GM18507 (cell line): Measurements from ENCODE around the gene USP17L10.
"Not testable (repeated sequence)": the region's sequence is repeated elsewhere in the genome, so short reads cannot be mapped to it uniquely, and the experiment has no call there.

Experiments used
- DNase-seq: peaks from one replicate; pipeline ENCODE4 v3.0.0; 2011; ENCODE audit warnings: low read depth; ENCODE audit not compliant: insufficient read length; ENCODE audit errors: extremely low spot score
- FAIRE-seq: peaks from 2 replicates; lab custom pipeline; 2011; peaks lifted over from hg19 to GRCh38; lab: Jason Lieb, UNC

The USP17L10 gene, protein sequence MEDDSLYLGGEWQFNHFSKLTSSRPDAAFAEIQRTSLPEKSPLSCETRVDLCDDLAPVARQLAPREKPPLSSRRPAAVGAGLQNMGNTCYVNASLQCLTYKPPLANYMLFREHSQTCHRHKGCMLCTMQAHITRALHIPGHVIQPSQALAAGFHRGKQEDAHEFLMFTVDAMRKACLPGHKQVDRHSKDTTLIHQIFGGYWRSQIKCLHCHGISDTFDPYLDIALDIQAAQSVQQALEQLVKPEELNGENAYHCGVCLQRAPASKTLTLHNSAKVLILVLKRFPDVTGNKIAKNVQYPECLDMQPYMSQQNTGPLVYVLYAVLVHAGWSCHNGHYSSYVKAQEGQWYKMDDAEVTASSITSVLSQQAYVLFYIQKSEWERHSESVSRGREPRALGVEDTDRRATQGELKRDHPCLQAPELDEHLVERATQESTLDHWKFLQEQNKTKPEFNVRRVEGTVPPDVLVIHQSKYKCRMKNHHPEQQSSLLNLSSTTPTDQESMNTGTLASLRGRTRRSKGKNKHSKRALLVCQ

DNA sequence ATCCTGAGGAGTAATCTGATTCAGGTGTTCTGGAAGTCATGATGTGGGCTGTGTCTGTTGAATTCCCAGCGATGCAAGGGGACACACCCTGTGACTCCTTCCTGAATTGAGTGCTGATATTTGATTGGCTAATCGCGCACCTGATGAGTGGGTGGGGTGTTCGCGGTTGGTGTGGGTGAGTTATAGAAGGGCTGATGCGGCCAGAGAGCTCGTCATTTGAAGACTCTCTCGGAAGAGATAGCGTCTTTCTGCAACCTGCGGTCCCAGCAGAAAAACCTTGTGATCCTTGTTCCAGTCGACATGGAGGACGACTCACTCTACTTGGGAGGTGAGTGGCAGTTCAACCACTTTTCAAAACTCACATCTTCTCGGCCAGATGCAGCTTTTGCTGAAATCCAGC, at the start of gene USP17L10:
USP17L10 (plus strand) TSS at position 301 of the 400 bp plus-strand sequence; CDS start at position 301, 0 bp downstream.
- DNase-seq, FAIRE-seq: not testable (repeated sequence)

DNA sequence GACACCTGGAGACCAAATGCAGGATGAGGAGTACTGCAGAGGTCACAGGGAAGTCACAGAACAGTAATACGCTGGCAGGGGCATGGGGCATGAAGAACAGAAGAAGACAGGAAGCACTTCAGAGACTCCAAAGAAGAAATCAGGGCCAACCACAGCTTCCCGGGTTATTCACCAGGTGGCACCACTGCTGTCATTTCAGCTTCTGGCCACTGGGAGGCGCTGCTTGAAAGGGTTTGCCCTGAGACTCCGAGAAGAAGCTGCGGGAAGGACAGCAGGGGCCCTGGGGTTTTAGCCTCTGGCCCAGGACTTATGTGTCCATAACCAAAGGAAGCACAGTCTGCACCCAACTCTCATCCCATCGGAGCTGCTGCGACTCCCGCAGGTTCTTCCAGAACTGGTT, 44.5 kb upstream of the USP17L10 start:
- not testable (repeated sequence) for DNase-seq, FAIRE-seq

DNA sequence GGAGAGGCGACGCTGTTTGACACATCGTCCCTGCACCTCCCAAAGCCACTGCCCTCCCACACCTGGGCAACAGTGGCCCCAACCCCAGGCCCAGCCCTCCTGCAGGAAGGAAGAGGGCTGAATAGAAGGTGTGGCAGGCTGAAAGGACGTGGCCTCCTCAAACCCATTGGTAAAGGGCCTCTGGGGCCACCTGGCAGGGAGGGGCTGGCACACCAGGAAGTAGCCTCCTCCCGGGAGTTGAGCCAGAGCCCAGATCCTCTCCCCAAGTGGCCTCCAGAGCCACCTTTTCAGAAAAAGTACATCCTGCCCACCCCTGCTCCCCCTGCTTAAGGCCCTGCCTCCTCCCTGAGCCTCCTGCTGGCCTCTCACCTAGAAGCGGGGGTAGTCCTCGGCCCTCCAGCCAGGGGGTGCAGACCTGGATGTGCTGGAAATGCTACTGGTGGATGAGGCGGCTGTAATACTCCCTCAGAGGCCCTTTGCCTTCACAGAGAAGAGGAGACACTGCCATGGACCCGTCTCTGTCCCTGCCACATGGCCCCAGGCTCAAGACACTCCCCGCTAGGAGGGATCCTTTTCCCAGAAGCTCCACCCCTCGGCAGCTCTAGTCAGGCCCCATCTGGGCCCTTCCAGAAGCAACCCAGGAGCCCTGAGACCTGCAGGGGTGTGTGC, 40.5 kb upstream of the USP17L10 start, which contains the start of gene FAM90A26:
FAM90A26 (plus strand) TSS at position 619 of the 669 bp plus-strand sequence. CDS start 2,764 bp downstream, outside the sequence.
- not testable (repeated sequence) for DNase-seq, FAIRE-seq

DNA sequence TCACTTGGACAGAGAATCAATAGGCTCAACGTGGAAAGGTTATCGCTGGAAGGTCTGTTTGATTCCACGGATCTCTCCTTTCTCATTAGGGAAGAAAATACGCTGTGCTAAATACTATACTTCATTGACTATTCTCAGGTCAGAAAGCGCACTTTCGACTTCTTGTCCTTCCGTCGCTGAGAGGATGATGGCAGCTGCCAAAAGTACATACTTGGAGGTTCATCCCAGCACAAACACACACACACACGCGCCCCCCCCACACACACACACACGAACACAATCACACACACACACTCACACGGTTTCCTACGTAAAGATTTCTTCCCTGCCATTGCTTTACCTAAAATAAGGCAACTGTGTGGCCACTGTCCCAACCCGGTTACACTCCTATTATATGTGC, 4.2 kb downstream of the USP17L10 start:
- FAIRE-seq, DNase-seq: not testable (repeated sequence)

DNA sequence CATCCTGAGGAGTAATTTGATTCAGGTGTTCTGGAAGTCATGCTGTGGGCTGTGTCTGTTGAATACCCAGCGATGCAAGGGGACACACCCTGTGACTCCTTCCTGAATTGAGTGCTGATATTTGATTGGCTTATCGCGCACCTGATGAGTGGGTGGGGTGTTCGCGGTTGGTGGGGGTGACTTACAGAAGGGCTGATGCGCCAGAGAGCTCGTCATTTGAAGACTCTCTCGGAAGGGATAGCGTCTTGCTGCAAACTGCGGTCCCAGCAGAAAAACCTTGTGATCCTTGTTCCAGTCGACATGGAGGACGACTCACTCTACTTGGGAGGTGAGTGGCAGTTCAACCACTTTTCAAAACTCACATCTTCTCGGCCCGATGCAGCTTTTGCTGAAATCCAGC, 4.6 kb downstream of the USP17L10 start, which contains the start of gene USP17L11:
USP17L11 (plus strand) TSS at position 301 of the 400 bp plus-strand sequence; CDS start at position 301, 0 bp downstream.
- FAIRE-seq, DNase-seq: not testable (repeated sequence)

DNA sequence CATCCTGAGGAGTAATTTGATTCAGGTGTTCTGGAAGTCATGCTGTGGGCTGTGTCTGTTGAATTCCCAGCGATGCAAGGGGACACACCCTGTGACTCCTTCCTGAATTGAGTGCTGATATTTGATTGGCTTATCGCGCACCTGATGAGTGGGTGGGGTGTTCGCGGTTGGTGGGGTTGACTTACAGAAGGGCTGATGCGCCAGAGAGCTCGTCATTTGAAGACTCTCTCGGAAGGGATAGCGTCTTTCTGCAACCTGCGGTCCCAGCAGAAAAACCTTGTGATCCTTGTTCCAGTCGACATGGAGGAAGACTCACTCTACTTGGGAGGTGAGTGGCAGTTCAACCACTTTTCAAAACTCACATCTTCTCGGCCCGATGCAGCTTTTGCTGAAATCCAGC, 9.4 kb downstream of the USP17L10 start, which contains the start of gene USP17L12:
USP17L12 (plus strand) TSS at position 301 of the 400 bp plus-strand sequence; CDS start at position 301, 0 bp downstream.
- not testable (repeated sequence) for FAIRE-seq, DNase-seq

DNA sequence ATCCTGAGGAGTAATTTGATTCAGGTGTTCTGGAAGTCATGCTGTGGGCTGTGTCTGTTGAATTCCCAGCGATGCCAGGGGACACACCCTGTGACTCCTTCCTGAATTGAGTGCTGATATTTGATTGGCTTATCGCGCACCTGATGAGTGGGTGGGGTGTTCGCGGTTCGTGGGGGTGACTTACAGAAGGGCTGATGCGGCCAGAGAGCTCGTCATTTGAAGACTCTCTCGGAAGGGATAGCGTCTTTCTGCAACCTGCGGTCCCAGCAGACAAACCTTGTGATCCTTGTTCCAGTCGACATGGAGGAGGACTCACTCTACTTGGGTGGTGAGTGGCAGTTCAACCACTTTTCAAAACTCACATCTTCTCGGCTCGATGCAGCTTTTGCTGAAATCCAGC, 14.1 kb downstream of the USP17L10 start, which contains the start of gene USP17L13:
USP17L13 (plus strand) TSS at position 301 of the 400 bp plus-strand sequence; CDS start at position 301, 0 bp downstream.
- not testable (repeated sequence) for FAIRE-seq, DNase-seq

DNA sequence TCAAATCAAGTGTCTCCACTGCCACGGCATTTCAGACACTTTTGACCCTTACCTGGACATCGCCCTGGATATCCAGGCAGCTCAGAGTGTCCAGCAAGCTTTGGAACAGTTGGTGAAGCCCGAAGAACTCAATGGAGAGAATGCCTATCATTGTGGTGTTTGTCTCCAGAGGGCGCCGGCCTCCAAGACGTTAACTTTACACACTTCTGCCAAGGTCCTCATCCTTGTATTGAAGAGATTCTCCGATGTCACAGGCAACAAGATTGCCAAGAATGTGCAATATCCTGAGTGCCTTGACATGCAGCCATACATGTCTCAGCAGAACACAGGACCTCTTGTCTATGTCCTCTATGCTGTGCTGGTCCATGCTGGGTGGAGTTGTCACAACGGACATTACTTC, 19.8 kb downstream of the USP17L10 start:
- FAIRE-seq, DNase-seq: not testable (repeated sequence)

DNA sequence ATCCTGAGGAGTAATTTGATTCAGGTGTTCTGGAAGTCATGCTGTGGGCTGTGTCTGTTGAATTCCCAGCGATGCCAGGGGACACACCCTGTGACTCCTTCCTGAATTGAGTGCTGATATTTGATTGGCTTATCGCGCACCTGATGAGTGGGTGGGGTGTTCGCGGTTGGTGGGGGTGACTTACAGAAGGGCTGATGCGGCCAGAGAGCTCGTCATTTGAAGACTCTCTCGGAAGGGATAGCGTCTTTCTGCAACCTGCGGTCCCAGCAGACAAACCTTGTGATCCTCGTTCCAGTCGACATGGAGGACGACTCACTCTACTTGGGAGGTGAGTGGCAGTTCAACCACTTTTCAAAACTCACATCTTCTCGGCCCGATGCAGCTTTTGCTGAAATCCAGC, 23.6 kb downstream of the USP17L10 start, which contains the start of gene USP17L15:
USP17L15 (plus strand) TSS at position 301 of the 400 bp plus-strand sequence; CDS start at position 301, 0 bp downstream.
- FAIRE-seq = not testable (repeated sequence)

DNA sequence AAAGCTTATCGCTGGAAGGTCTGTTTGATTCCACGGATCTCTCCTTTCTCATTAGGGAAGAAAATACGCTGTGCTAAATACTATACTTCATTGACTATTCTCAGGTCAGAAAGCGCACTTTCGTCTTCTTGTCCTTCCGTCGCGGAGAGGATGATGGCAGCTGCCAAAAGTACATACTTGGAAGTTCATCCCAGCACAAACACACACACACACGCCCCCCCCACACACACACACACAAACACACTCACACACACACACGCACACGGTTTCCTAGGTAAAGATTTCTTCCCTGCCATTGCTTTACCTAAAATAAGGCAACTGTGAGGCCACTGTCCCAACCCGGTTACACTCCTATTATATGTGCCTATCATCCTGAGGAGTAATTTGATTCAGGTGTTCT, 28.0 kb downstream of the USP17L10 start:
- not testable (repeated sequence) for FAIRE-seq, DNase-seq

More for the DNA sequence above, 23.6 kb downstream of the USP17L10 start, which contains the start of gene USP17L15:
- not testable (repeated sequence) for DNase-seq

DNA sequence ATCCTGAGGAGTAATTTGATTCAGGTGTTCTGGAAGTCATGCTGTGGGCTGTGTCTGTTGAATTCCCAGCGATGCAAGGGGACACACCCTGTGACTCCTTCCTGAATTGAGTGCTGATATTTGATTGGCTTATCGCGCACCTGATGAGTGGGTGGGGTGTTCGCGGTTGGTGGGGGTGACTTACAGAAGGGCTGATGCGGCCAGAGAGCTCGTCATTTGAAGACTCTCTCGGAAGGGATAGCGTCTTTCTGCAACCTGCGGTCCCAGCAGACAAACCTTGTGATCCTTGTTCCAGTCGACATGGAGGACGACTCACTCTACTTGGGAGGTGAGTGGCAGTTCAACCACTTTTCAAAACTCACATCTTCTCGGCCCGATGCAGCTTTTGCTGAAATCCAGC, 33.1 kb downstream of the USP17L10 start, which contains the start of gene USP17L17:
USP17L17 (plus strand) TSS at position 301 of the 400 bp plus-strand sequence; CDS start at position 301, 0 bp downstream.
- FAIRE-seq, DNase-seq: not testable (repeated sequence)

DNA sequence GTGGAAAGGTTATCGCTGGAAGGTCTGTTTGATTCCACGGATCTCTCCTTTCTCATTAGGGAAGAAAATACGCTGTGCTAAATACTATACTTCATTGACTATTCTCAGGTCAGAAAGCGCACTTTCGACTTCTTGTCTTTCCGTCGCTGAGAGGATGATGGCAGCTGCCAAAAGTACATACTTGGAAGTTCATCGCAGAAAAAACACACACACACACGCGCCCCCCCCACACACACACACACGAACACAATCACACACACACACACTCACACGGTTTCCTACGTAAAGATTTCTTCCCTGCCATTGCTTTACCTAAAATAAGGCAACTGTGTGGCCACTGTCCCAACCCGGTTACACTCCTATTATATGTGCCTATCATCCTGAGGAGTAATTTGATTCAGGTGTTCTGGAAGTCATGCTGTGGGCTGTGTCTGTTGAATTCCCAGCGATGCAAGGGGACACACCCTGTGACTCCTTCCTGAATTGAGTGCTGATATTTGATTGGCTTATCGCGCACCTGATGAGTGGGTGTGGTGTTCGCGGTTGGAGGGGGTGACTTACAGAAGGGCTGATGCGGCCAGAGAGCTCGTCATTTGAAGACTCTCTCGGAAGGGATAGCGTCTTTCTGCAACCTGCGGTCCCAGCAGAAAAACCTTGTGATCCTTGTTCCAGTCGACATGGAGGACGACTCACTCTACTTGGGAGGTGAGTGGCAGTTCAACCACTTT, 37.7 kb downstream of the USP17L10 start, which contains the start of gene USP17L18:
USP17L18 (plus strand) TSS at position 678 of the 728 bp plus-strand sequence; CDS start at position 678, 0 bp downstream.
- not testable (repeated sequence) for FAIRE-seq, DNase-seq

DNA sequence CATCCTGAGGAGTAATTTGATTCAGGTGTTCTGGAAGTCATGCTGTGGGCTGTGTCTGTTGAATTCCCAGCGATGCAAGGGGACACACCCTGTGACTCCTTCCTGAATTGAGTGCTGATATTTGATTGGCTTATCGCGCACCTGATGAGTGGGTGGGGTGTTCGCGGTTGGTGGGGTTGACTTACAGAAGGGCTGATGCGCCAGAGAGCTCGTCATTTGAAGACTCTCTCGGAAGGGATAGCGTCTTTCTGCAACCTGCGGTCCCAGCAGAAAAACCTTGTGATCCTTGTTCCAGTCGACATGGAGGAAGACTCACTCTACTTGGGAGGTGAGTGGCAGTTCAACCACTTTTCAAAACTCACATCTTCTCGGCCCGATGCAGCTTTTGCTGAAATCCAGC, 42.6 kb downstream of the USP17L10 start, which contains the start of gene USP17L19:
USP17L19 (plus strand) TSS at position 301 of the 400 bp plus-strand sequence; CDS start at position 301, 0 bp downstream.
- FAIRE-seq, DNase-seq: not testable (repeated sequence)

DNA sequence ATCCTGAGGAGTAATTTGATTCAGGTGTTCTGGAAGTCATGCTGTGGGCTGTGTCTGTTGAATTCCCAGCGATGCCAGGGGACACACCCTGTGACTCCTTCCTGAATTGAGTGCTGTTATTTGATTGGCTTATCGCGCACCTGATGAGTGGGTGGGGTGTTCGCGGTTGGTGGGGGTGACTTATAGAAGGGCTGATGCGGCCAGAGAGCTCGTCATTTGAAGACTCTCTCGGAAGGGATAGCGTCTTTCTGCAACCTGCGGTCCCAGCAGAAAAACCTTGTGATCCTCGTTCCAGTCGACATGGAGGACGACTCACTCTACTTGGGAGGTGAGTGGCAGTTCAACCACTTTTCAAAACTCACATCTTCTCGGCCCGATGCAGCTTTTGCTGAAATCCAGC, 47.4 kb downstream of the USP17L10 start, which contains the start of gene USP17L20:
USP17L20 (plus strand) TSS at position 301 of the 400 bp plus-strand sequence; CDS start at position 301, 0 bp downstream.
- not testable (repeated sequence) for FAIRE-seq, DNase-seq
